HCT116 (cell line): Measurements from ENCODE around the gene CNKSR3. TPM values are rescaled to one million over a fixed set of nuclear protein-coding genes. Genes with fewer than 3 reads are reported as not detected.

Experiments used
- ATAC-seq: fragments of 200-7000 bp; cut with Tn5 transposase; 2 replicates; pipeline ENCODE4 v1.9.1; 2020; ENCODE audit warnings: mild to moderate bottlenecking, moderate library complexity
- BruUV-seq: library from RNA; stranded (reverse); fragments of 400-500 nt; replicated peaks from 2 replicates; lab custom pipeline; 2021; lab: Mats Ljungman, UMichigan
- CTCF ChIA-PET: fragments of 300-600 bp; sonication (Branson Sonifier 250); formaldehyde crosslinking; loops from one replicate; lab custom pipeline; 2021; ENCODE audit warnings: antibody characterized with exemption; lab: Charles Lee
- POLR2A ChIA-PET: fragments of 300-600, 350-600 bp; sonication (Branson Sonifier 250); formaldehyde crosslinking; loops from one replicate; lab custom pipeline; 2021; ENCODE audit warnings: antibody characterized with exemption; lab: Charles Lee
- RAD21 ChIA-PET, 2 experiments: fragments of 300-600 bp; sonication (Branson Sonifier 250); formaldehyde crosslinking; loops; one replicate each; lab custom pipeline; 2023; ENCODE audit warnings: low total read pairs in 2 of 2; ENCODE audit not compliant: uncharacterized antibody in 2 of 2, unreplicated experiment in 2 of 2, low non-redundant PET in 1 of 2; lab: Charles Lee
- DNase-seq: peaks from one replicate; pipeline ENCODE4 v3.0.0-alpha.2; 2010; ENCODE audit warnings: low read depth, low spot score
- H2AFZ ChIP-seq: fragments of 200-600 bp; shearing (Covaris generic), sonication (generic); 2 replicates; pipeline ENCODE4 v1.6.1; 2017; ENCODE audit warnings: low read depth, mixed run types, mixed read lengths, antibody characterized with exemption, low read length; ENCODE audit not compliant: poor library complexity, severe bottlenecking
- H3K27ac ChIP-seq: 2 replicates; pipeline ENCODE4 v1.5.1; 2012; ENCODE audit warnings: low read depth, low read length
- H3K27me3 ChIP-seq: fragments of 200-600 bp; sonication (generic); 2 replicates; pipeline ENCODE4 v1.6.1; 2016; ENCODE audit warnings: mixed run types, low read length, mixed read lengths; ENCODE audit not compliant: insufficient read depth
- H3K36me3 ChIP-seq, 2 experiments: fragments of 200-500 bp in 1 of 2; fragments of 200-600 bp in 1 of 2; sonication (Bioruptor generic) in 1 of 2; sonication (generic) in 1 of 2; 2 replicates each; pipeline versions ENCODE4 v1.5.1 to v1.6.1; 2014 to 2016; ENCODE audit warnings: low read length in 2 of 2, inconsistent platforms in 1 of 2, mixed read lengths in 1 of 2, mixed run types in 1 of 2; ENCODE audit not compliant: insufficient read depth in 2 of 2, control insufficient read depth in 1 of 2
- H3K4me1 ChIP-seq, 2 experiments: fragments of 200-600 bp in 1 of 2; sonication (generic) in 1 of 2; 2 replicates each; pipeline versions ENCODE4 v1.5.1 to v1.6.1; 2012 to 2017; ENCODE audit warnings: low read length in 2 of 2, inconsistent platforms in 1 of 2, mild to moderate bottlenecking in 1 of 2, mixed read lengths in 1 of 2, mixed run types in 1 of 2, moderate library complexity in 1 of 2; ENCODE audit not compliant: insufficient read depth in 2 of 2, control insufficient read depth in 1 of 2
- H3K4me2 ChIP-seq: fragments of 200-600 bp; sonication (generic); 2 replicates; pipeline ENCODE4 v1.6.1; 2017; ENCODE audit warnings: mixed run types, low read length, mixed read lengths
- H3K4me3 ChIP-seq, 2 experiments: fragments of 200-600 bp in 1 of 2; sonication (generic) in 1 of 2; replicated peaks in 1 of 2; 2 replicates each; pipeline ENCODE4 v1.5.1; 2011 to 2016; ENCODE audit warnings: low read length in 2 of 2, control low read depth in 1 of 2, low read depth in 1 of 2, mild to moderate bottlenecking in 1 of 2, mixed read lengths in 1 of 2, mixed run types in 1 of 2
- H3K79me2 ChIP-seq: fragments of 200-600 bp; sonication (generic); 2 replicates; pipeline ENCODE4 v1.6.1; 2017; ENCODE audit warnings: mild to moderate bottlenecking, mixed run types, low read length, moderate library complexity, mixed read lengths; ENCODE audit not compliant: insufficient read depth
- H3K9ac ChIP-seq: fragments of 200-600 bp; sonication (generic); 2 replicates; pipeline ENCODE4 v1.6.1; 2016; ENCODE audit warnings: low read length, mixed read lengths
- H3K9me2 ChIP-seq: fragments of 200-600 bp; sonication (generic), shearing (Covaris generic); 2 replicates; pipeline ENCODE4 v1.6.1; 2017; ENCODE audit warnings: mixed run types, mild to moderate bottlenecking, moderate library complexity; ENCODE audit not compliant: insufficient read depth
- H3K9me3 ChIP-seq, 2 experiments: fragments of 200-500 bp in 1 of 2; fragments of 200-600 bp in 1 of 2; sonication (Bioruptor generic) in 1 of 2; sonication (generic) in 1 of 2; 2 replicates each; pipeline ENCODE4 v1.6.1; 2014 to 2017; ENCODE audit warnings: low read length in 2 of 2, mixed read lengths in 2 of 2, inconsistent platforms in 1 of 2, low read depth in 1 of 2, mild to moderate bottlenecking in 1 of 2, mixed run types in 1 of 2, moderate library complexity in 1 of 2; ENCODE audit not compliant: control insufficient read depth in 1 of 2, insufficient read depth in 1 of 2
- H4K20me1 ChIP-seq: fragments of 200-600 bp; sonication (generic), shearing (Covaris generic); 2 replicates; pipeline ENCODE4 v1.6.1; 2017; ENCODE audit warnings: mixed run types, mild to moderate bottlenecking, moderate library complexity; ENCODE audit not compliant: insufficient read depth
- CTCF ChIP-seq, 3 experiments: fragments of 200-600 bp in 1 of 3; sonication (generic) in 1 of 3; IDR thresholded peaks in 2 of 3; conservative IDR thresholded peaks in 1 of 3; 2 replicates each; pipeline ENCODE4 v1.5.1; 2012 to 2017; ENCODE audit warnings: low read depth in 2 of 3, low read length in 2 of 3, antibody characterized with exemption in 1 of 3, borderline replicate concordance in 1 of 3, control low read depth in 1 of 3, mild to moderate bottlenecking in 1 of 3, mixed read lengths in 1 of 3, mixed run types in 1 of 3, moderate library complexity in 1 of 3; ENCODE audit not compliant: insufficient read depth in 1 of 3
- EGR1 ChIP-seq: IDR thresholded peaks from 2 replicates; pipeline ENCODE4 v1.6.1; 2012; ENCODE audit warnings: low read depth
- RAD21 ChIP-seq: IDR thresholded peaks from 2 replicates; pipeline ENCODE4 v1.6.1; 2012; ENCODE audit warnings: low read depth, mild to moderate bottlenecking
- intact Hi-C: fragments of 100-400 bp; cut with micrococcal nuclease; formaldehyde crosslinking; loops from 2 replicates; pipeline ENCODE4 v1.10.0; 2022
- total RNA-seq: library from RNA; stranded (reverse); gene quantifications from one replicate; pipeline ENCODE4 v1.2.1, GENCODE V29; 2021; ENCODE audit not compliant: unreplicated experiment

Gene CNKSR3
- total RNA-seq, 1 experiment from 2014 or later: 15.4 TPM

- CTCF ChIA-PET: interaction anchor here (0.7 to 1.7 kb wide), 10 partner anchors 9 to 174 kb away, joined by 3 to 21 read pairs (median 4); partner anchors contain the start of gene CNKSR3
- DNase-seq: no peak
- ATAC-seq: peak; percentile 84
- Histone ChIP-seq H3K27ac (no peak overlapping the region), H3K36me3 (no peaks in the 10 kb centered on the region), H3K9me3 (no peaks in the 10 kb centered on the region), H4K20me1 (no peaks in the 10 kb centered on the region; the same call in 1 of the 2 replicates)
- TF ChIP-seq CTCF (IDR thresholded peaks at IDR 0.05 in 2 of 3, conservative IDR thresholded peaks at IDR 0.05 in 1 of 3; ENCODE audit: borderline replicate concordance in 1 of 3, insufficient read depth in 1 of 3, low read depth in 2 of 3, low read length in 2 of 3) (peak; percentile 46 to 83 (median 61); a peak in 5 of 6 replicates), EGR1 (no peak), RAD21 (peak; percentile 59)
- TF ChIP-seq, all 23 proteins: peak for 2
- Histone ChIP-seq H3K9ac (no peak overlapping the region), H3K4me2 (no peak overlapping the region), H3K27me3 (no peaks in the 10 kb centered on the region), H3K9me2 (no peaks in the 10 kb centered on the region), H2AFZ (no peak overlapping the region), H3K79me2 (peaks cover 47% of the 10 kb centered on the region), H3K4me1 (peaks cover 2 to 11% of the 10 kb centered on the region in 2 experiments; a peak in 2 of 4 replicates), H3K4me3 (no peak overlapping the region)
- POLR2A ChIA-PET: interaction anchor here (1.3 kb wide), 1 partner anchor 9 kb away, joined by 3 read pairs; the partner anchor contains the start of gene CNKSR3
- BruUV-seq: no TSS peak
- RAD21 ChIA-PET: no interaction called here
- intact Hi-C loops: loop anchor here (10.0 kb wide), 1 partner anchor 346 kb away; no protein-coding TSS in a partner anchor
These were observed 9.5 kb downstream of the CNKSR3 start for GRCh38 chr6:154500769-154501577.
